IPS-15b (cell line): ENCODE data around the gene TGFBI.

Source experiments
- H3K27me3 ChIP-seq: one replicate; pipeline ENCODE4 v1.6.1; 2013; ENCODE audit warnings: low read length; ENCODE audit not compliant: control insufficient read depth, insufficient read depth
- H3K36me3 ChIP-seq: one replicate; pipeline ENCODE4 v1.6.1; 2013; ENCODE audit warnings: low read length; ENCODE audit not compliant: control insufficient read depth, insufficient read depth
- H3K4me1 ChIP-seq: one replicate; pipeline ENCODE4 v1.6.1; 2013; ENCODE audit warnings: mild to moderate bottlenecking, low read length; ENCODE audit not compliant: control insufficient read depth, insufficient read depth
- H3K4me3 ChIP-seq: one replicate; pipeline ENCODE4 v1.5.1; 2013; ENCODE audit warnings: low read depth, low read length
- H3K9ac ChIP-seq: one replicate; pipeline ENCODE4 v1.6.1; 2013; ENCODE audit warnings: low read depth, mild to moderate bottlenecking, low read length
- H3K9me3 ChIP-seq: one replicate; pipeline ENCODE4 v1.6.1; 2013; ENCODE audit warnings: mild to moderate bottlenecking, low read length; ENCODE audit not compliant: control insufficient read depth, insufficient read depth

The TGFBI gene

GRCh38 chr5:136005476-136005875 lies 23.3 kb upstream of the TGFBI start:
- Histone ChIP-seq H3K4me1 (no peaks in the 10 kb centered on the region), H3K9me3 (no peaks in the 10 kb centered on the region), H3K27me3 (no peaks in the 10 kb centered on the region), H3K9ac (no peak overlapping the region), H3K36me3 (no peaks in the 10 kb centered on the region), H3K4me3 (no peak overlapping the region)

- no peak overlapping the region for H3K4me3 ChIP-seq
- H3K9me3 ChIP-seq: no peaks in the 10 kb centered on the region
- no peak overlapping the region for H3K9ac ChIP-seq
- no peaks in the 10 kb centered on the region for H3K36me3 ChIP-seq
- no peaks in the 10 kb centered on the region for H3K27me3 ChIP-seq
- H3K4me1 ChIP-seq: no peaks in the 10 kb centered on the region
Measured at GRCh38 chr5:136006164-136006563, 22.6 kb upstream of the TGFBI start.

GRCh38 chr5:136006761-136007251 lies 22.0 kb upstream of the TGFBI start:
- Histone ChIP-seq H3K4me1 (no peaks in the 10 kb centered on the region), H3K36me3 (no peaks in the 10 kb centered on the region), H3K9me3 (no peaks in the 10 kb centered on the region), H3K9ac (no peak overlapping the region), H3K27me3 (no peaks in the 10 kb centered on the region), H3K4me3 (no peak overlapping the region)

- H3K9me3 ChIP-seq: no peaks in the 10 kb centered on the region
- no peak overlapping the region for H3K4me3 ChIP-seq
- H3K27me3 ChIP-seq: no peaks in the 10 kb centered on the region
- H3K36me3 ChIP-seq: no peaks in the 10 kb centered on the region
- no peak overlapping the region for H3K9ac ChIP-seq
- no peaks in the 10 kb centered on the region for H3K4me1 ChIP-seq
Measured at GRCh38 chr5:136007271-136007670, 21.5 kb upstream of the TGFBI start.

- no peaks in the 10 kb centered on the region for H3K27me3 ChIP-seq
- H3K9ac ChIP-seq: no peak overlapping the region
- H3K4me1 ChIP-seq: no peaks in the 10 kb centered on the region
- H3K36me3 ChIP-seq: no peaks in the 10 kb centered on the region
- no peaks in the 10 kb centered on the region for H3K9me3 ChIP-seq
- no peak overlapping the region for H3K4me3 ChIP-seq
Measured at GRCh38 chr5:136011414-136012001, 17.3 kb upstream of the TGFBI start.

- Histone ChIP-seq H3K9ac (no peak overlapping the region), H3K4me3 (no peak overlapping the region), H3K27me3 (no peaks in the 10 kb centered on the region), H3K9me3 (no peaks in the 10 kb centered on the region), H3K36me3 (no peaks in the 10 kb centered on the region), H3K4me1 (no peaks in the 10 kb centered on the region)
Measured at GRCh38 chr5:136012041-136012804, 16.6 kb upstream of the TGFBI start.

GRCh38 chr5:136013559-136013958 lies 15.2 kb upstream of the TGFBI start:
- no peaks in the 10 kb centered on the region for H3K9me3 ChIP-seq
- H3K36me3 ChIP-seq: no peaks in the 10 kb centered on the region
- H3K9ac ChIP-seq: no peak overlapping the region
- H3K4me1 ChIP-seq: no peaks in the 10 kb centered on the region
- H3K27me3 ChIP-seq: no peaks in the 10 kb centered on the region
- H3K4me3 ChIP-seq: no peak overlapping the region

- H3K4me1 ChIP-seq: no peaks in the 10 kb centered on the region
Measured at GRCh38 chr5:136014049-136015002, 14.5 kb upstream of the TGFBI start.

GRCh38 chr5:136015003-136015375 lies 13.8 kb upstream of the TGFBI start:
- no peaks in the 10 kb centered on the region for H3K4me1 ChIP-seq
- H3K27me3 ChIP-seq: no peaks in the 10 kb centered on the region

More at GRCh38 chr5:136014049-136015002, 14.5 kb upstream of the TGFBI start:
- H3K27me3 ChIP-seq: no peaks in the 10 kb centered on the region
- H3K9me3 ChIP-seq: no peaks in the 10 kb centered on the region
- no peak overlapping the region for H3K9ac ChIP-seq
- no peak overlapping the region for H3K4me3 ChIP-seq
- no peaks in the 10 kb centered on the region for H3K36me3 ChIP-seq

GRCh38 chr5:136015966-136016650 lies 12.7 kb upstream of the TGFBI start:
- Histone ChIP-seq H3K9me3 (no peaks in the 10 kb centered on the region), H3K4me1 (no peaks in the 10 kb centered on the region), H3K4me3 (no peak overlapping the region), H3K9ac (no peak overlapping the region), H3K36me3 (no peaks in the 10 kb centered on the region), H3K27me3 (no peaks in the 10 kb centered on the region)

More at GRCh38 chr5:136015003-136015375, 13.8 kb upstream of the TGFBI start:
- Histone ChIP-seq H3K9me3 (no peaks in the 10 kb centered on the region), H3K9ac (no peak overlapping the region), H3K4me3 (no peak overlapping the region), H3K36me3 (no peaks in the 10 kb centered on the region)

- Histone ChIP-seq H3K4me3 (no peak overlapping the region), H3K4me1 (no peaks in the 10 kb centered on the region), H3K36me3 (no peaks in the 10 kb centered on the region), H3K27me3 (no peaks in the 10 kb centered on the region), H3K9ac (no peak overlapping the region), H3K9me3 (no peaks in the 10 kb centered on the region)
Measured at GRCh38 chr5:136016945-136017530, 11.8 kb upstream of the TGFBI start.
